ENCODE measurements around the gene CENPX.

- TF ChIP-seq CREB5 (CRISPR knock-in tag; IDR thresholded peaks at IDR 0.05; ENCODE audit: low read depth), result no peak
- TF ChIP-seq ISL1 (CRISPR knock-in tag; IDR thresholded peaks at IDR 0.05), result no peak
- TF ChIP-seq, protein P1, sequence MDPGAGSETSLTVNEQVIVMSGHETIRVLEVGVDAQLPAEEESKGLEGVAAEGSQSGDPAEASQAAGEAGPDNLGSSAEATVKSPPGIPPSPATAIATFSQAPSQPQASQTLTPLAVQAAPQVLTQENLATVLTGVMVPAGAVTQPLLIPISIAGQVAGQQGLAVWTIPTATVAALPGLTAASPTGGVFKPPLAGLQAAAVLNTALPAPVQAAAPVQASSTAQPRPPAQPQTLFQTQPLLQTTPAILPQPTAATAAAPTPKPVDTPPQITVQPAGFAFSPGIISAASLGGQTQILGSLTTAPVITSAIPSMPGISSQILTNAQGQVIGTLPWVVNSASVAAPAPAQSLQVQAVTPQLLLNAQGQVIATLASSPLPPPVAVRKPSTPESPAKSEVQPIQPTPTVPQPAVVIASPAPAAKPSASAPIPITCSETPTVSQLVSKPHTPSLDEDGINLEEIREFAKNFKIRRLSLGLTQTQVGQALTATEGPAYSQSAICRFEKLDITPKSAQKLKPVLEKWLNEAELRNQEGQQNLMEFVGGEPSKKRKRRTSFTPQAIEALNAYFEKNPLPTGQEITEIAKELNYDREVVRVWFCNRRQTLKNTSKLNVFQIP (CRISPR knock-in tag; IDR thresholded peaks at IDR 0.05; ENCODE audit: borderline replicate concordance, low read depth), result no peak
- no peak for TF ChIP-seq OSR1 (CRISPR knock-in tag; IDR thresholded peaks at IDR 0.05)
- no peak for TF ChIP-seq RARB (CRISPR knock-in tag; IDR thresholded peaks at IDR 0.05)
- no peak for TF ChIP-seq CSDC2 (CRISPR knock-in tag; IDR thresholded peaks at IDR 0.05)
- TF ChIP-seq BACH2 (CRISPR knock-in tag; IDR thresholded peaks at IDR 0.05; ENCODE audit: borderline replicate concordance), result no peak
- TF ChIP-seq ZNF8 (CRISPR knock-in tag; IDR thresholded peaks at IDR 0.05), result no peak
- TF ChIP-seq GLIS3 (CRISPR knock-in tag; IDR thresholded peaks at IDR 0.05), result no peak
- TF ChIP-seq, protein P2, sequence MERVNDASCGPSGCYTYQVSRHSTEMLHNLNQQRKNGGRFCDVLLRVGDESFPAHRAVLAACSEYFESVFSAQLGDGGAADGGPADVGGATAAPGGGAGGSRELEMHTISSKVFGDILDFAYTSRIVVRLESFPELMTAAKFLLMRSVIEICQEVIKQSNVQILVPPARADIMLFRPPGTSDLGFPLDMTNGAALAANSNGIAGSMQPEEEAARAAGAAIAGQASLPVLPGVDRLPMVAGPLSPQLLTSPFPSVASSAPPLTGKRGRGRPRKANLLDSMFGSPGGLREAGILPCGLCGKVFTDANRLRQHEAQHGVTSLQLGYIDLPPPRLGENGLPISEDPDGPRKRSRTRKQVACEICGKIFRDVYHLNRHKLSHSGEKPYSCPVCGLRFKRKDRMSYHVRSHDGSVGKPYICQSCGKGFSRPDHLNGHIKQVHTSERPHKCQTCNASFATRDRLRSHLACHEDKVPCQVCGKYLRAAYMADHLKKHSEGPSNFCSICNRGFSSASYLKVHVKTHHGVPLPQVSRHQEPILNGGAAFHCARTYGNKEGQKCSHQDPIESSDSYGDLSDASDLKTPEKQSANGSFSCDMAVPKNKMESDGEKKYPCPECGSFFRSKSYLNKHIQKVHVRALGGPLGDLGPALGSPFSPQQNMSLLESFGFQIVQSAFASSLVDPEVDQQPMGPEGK (CRISPR knock-in tag; IDR thresholded peaks at IDR 0.05; ENCODE audit: borderline replicate concordance), result no peak
Measured at GRCh38 chr17:82025401-82026107, 2.9 kb upstream of the CENPX start.
